GM12878 (cell line): ENCODE data around the gene RNU11. TPM values are rescaled to one million over a fixed set of nuclear protein-coding genes. Genes with fewer than 3 reads are reported as not detected.

Experiments used
- ASH2L ChIP-seq: fragments of 300-600, 200-600 bp; sonication (generic); IDR thresholded peaks from 2 replicates; pipeline ENCODE4 v1.6.1; 2017; ENCODE audit warnings: low read depth, mild to moderate bottlenecking, borderline replicate concordance
- CHD4 ChIP-seq: fragments of 200-600 bp; sonication (generic); IDR thresholded peaks from 2 replicates; pipeline ENCODE4 v1.6.1; 2016; ENCODE audit warnings: mild to moderate bottlenecking
- EED ChIP-seq: sonication (generic); IDR thresholded peaks from 2 replicates; pipeline ENCODE4 v1.6.1; 2016; ENCODE audit warnings: antibody characterized with exemption, low read depth
- HDAC6 ChIP-seq: fragments of 200-600 bp; sonication (generic); IDR thresholded peaks from one replicate; pipeline ENCODE4 v1.8.0; 2017; ENCODE audit warnings: antibody characterized with exemption; ENCODE audit not compliant: unreplicated experiment
- KLF5 ChIP-seq: fragments of 450-650 bp; IDR thresholded peaks from 2 replicates; pipeline ENCODE4 v1.6.1; 2014; ENCODE audit warnings: mild to moderate bottlenecking; ENCODE audit not compliant: partially characterized antibody
- NFYB ChIP-seq: IDR thresholded peaks from 2 replicates; pipeline ENCODE4 v1.6.1; 2011; ENCODE audit warnings: low read depth, mild to moderate bottlenecking, low read length, improper control_type of control experiment, moderate library complexity; ENCODE audit not compliant: insufficient read depth
- NR2C1 ChIP-seq: fragments of 450-650 bp; IDR thresholded peaks from 2 replicates; pipeline ENCODE4 v1.6.1; 2017; ENCODE audit warnings: antibody characterized with exemption, mild to moderate bottlenecking, moderate library complexity
- PML ChIP-seq: IDR thresholded peaks from 2 replicates; pipeline ENCODE4 v1.6.1; 2012; ENCODE audit warnings: low read length, inconsistent platforms
- REST ChIP-seq: IDR thresholded peaks from 2 replicates; pipeline ENCODE4 v1.6.1; 2012; ENCODE audit warnings: mild to moderate bottlenecking, low read depth, low read length
- TBL1XR1 ChIP-seq: IDR thresholded peaks from 2 replicates; pipeline ENCODE4 v1.6.1; 2012; ENCODE audit warnings: low read depth, low read length, improper control_type of control experiment
- ZBTB4 ChIP-seq: fragments of 450-650 bp; formaldehyde crosslinking; IDR thresholded peaks from 2 replicates; pipeline ENCODE4 v1.4.0; 2022; ENCODE audit warnings: mild to moderate bottlenecking, moderate library complexity
- polyA plus RNA-seq, 11 experiments: library from polyadenylated mRNA; depleted of rRNA in 4 of 11; unstranded in 6 of 11; stranded (reverse) in 5 of 11; fragments of >200 nt; fragmentation: Nextera tagmentation in 4 of 11; fragmentation: Illumina TruSeq in 1 of 11; extraction: Ambion mirVana in 4 of 11; extraction: Trizol in 1 of 11; gene quantifications; 1 replicate in 1 of 11; 2 replicates in 10 of 11; pipeline versions ENCODE4 v1.2.1 to v1.2.3, GENCODE V29; 2011 to 2016; ENCODE audit warnings: inconsistent platforms in 2 of 11, missing spikeins in 2 of 11, low read depth in 1 of 11
- total RNA-seq, 4 experiments: library from RNA; depleted of rRNA in 3 of 4; stranded (reverse); fragments of >200 nt in 3 of 4; fragmentation: Illumina TruSeq in 1 of 4; extraction: Trizol in 1 of 4; gene quantifications; 2 replicates each; pipeline versions ENCODE4 v1.2.1 to v1.2.3, GENCODE V29; 2013 to 2021
- TF ChIP-seq, protein P1 (sequence below): IDR thresholded peaks from 2 replicates; pipeline ENCODE4 v1.6.1; 2011; ENCODE audit warnings: low read depth, mild to moderate bottlenecking, low read length, moderate library complexity, borderline replicate concordance; ENCODE audit errors: extremely low read depth
- TF ChIP-seq, protein P2 (sequence below): fragments of 450-650 bp; IDR thresholded peaks from 2 replicates; pipeline ENCODE4 v1.6.1; 2016; ENCODE audit warnings: mild to moderate bottlenecking, moderate library complexity, borderline replicate concordance
- TF ChIP-seq, protein P3 (sequence below): IDR thresholded peaks from 2 replicates; pipeline ENCODE4 v1.6.1; 2012; ENCODE audit warnings: low read depth, low read length, improper control_type of control experiment

Gene RNU11
- total and polyA plus RNA-seq, 10 of the 15 experiments (the other 5 are each of a cell fraction or from before 2014, with no cell fraction given), result under 0.01 TPM; not detected in 9

GRCh38 chr1:28642847-28643635 lies 5.4 kb upstream of the RNU11 start, which contains the start of gene TAF12 (continued):
- no peak for TF ChIP-seq HDAC6
- TF ChIP-seq REST, result no peak
- TF ChIP-seq TBL1XR1, result 0 out of 2 replicates have a peak, but pooled peaks have one; percentile 9
- 0 out of 2 replicates have a peak, but pooled peaks have one; percentile 68 for TF ChIP-seq ZBTB4
- TF ChIP-seq, protein P1, sequence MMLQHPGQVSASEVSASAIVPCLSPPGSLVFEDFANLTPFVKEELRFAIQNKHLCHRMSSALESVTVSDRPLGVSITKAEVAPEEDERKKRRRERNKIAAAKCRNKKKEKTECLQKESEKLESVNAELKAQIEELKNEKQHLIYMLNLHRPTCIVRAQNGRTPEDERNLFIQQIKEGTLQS, result no peak
- peak; percentile 95 for TF ChIP-seq PML
- TF ChIP-seq, protein P2, sequence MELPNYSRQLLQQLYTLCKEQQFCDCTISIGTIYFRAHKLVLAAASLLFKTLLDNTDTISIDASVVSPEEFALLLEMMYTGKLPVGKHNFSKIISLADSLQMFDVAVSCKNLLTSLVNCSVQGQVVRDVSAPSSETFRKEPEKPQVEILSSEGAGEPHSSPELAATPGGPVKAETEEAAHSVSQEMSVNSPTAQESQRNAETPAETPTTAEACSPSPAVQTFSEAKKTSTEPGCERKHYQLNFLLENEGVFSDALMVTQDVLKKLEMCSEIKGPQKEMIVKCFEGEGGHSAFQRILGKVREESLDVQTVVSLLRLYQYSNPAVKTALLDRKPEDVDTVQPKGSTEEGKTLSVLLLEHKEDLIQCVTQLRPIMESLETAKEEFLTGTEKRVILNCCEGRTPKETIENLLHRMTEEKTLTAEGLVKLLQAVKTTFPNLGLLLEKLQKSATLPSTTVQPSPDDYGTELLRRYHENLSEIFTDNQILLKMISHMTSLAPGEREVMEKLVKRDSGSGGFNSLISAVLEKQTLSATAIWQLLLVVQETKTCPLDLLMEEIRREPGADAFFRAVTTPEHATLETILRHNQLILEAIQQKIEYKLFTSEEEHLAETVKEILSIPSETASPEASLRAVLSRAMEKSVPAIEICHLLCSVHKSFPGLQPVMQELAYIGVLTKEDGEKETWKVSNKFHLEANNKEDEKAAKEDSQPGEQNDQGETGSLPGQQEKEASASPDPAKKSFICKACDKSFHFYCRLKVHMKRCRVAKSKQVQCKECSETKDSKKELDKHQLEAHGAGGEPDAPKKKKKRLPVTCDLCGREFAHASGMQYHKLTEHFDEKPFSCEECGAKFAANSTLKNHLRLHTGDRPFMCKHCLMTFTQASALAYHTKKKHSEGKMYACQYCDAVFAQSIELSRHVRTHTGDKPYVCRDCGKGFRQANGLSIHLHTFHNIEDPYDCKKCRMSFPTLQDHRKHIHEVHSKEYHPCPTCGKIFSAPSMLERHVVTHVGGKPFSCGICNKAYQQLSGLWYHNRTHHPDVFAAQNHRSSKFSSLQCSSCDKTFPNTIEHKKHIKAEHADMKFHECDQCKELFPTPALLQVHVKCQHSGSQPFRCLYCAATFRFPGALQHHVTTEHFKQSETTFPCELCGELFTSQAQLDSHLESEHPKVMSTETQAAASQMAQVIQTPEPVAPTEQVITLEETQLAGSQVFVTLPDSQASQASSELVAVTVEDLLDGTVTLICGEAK, result peak; percentile 95
- TF ChIP-seq KLF5, result no peak
- TF ChIP-seq NR2C1, result peak; percentile 40; the same call in 1 of the 2 replicates
- no peak for TF ChIP-seq NFYB
- TF ChIP-seq ASH2L, result no peak
- TF ChIP-seq, protein P3, sequence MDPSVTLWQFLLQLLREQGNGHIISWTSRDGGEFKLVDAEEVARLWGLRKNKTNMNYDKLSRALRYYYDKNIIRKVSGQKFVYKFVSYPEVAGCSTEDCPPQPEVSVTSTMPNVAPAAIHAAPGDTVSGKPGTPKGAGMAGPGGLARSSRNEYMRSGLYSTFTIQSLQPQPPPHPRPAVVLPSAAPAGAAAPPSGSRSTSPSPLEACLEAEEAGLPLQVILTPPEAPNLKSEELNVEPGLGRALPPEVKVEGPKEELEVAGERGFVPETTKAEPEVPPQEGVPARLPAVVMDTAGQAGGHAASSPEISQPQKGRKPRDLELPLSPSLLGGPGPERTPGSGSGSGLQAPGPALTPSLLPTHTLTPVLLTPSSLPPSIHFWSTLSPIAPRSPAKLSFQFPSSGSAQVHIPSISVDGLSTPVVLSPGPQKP, result peak; percentile 91
- TF ChIP-seq EED, result no peak
- TF ChIP-seq CHD4, result no peak
